HG03469 (cell line): ENCODE measurements around the gene ADGRB2.

ENCODE experiments used
- ATAC-seq: cut with Tn5 transposase; IDR thresholded peaks from one replicate; pipeline ENCODE4 v1.9.1; 2021; ENCODE audit warnings: mild to moderate bottlenecking, moderate library complexity, moderate number of reproducible peaks; ENCODE audit not compliant: unreplicated experiment

ADGRB2 gene

GRCh38 chr1:31687601-31688000 is 76.5 kb downstream of the ADGRB2 start:
- ATAC-seq: no peak

- ATAC-seq: no peak
Measured at GRCh38 chr1:31685795-31686194, 78.3 kb downstream of the ADGRB2 start.

GRCh38 chr1:31683997-31684396 is 80.1 kb downstream of the ADGRB2 start:
- ATAC-seq: no peak

- ATAC-seq: no peak
Measured at GRCh38 chr1:31681415-31681814, 82.7 kb downstream of the ADGRB2 start.

GRCh38 chr1:31679676-31680230 is 84.4 kb downstream of the ADGRB2 start:
- no peak for ATAC-seq

GRCh38 chr1:31679091-31679490 is 85.0 kb downstream of the ADGRB2 start:
- ATAC-seq: no peak

GRCh38 chr1:31678681-31679080 is 85.5 kb downstream of the ADGRB2 start:
- ATAC-seq: no peak

- no peak for ATAC-seq
Measured at GRCh38 chr1:31677949-31678348, 86.2 kb downstream of the ADGRB2 start.

GRCh38 chr1:31677401-31677800 is 86.7 kb downstream of the ADGRB2 start:
- no peak for ATAC-seq
